Measurements from ENCODE around the gene HSPB8. TPM values are rescaled to one million over a fixed set of nuclear protein-coding genes. Genes with fewer than 3 reads are reported as not detected.
A peak's percentile ranks its signal among the peaks of the same experiment; 100 is the strongest.
"Not testable (repeated sequence)": the region's sequence is repeated elsewhere in the genome, so short reads cannot be mapped to it uniquely, and the experiment has no call there.

Gene HSPB8
- total RNA-seq, 1 experiment from 2014 or later: 13.0 TPM

DNA sequence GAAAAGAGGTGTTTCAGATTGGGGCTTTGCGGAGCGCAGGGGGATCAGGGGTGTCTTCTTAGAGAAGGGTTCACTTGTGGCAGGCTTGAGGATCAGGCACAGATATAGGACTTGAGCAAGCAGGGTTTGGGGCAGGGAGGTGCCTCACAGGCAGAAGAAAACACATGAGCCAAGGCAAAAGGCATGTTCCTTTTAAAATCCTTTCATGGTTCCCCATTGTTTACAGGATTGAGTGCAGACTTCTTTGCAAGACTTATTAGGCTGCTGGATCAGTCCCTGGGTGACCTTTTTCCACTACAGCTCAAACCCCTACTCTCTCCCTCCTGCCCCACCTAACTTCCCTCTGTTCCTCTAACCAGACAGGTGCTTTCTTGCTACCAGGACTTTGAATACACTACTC, 19.7 kb downstream of the HSPB8 start:
- no peak for DNase-seq (ENCODE audit: low read depth)
- in situ Hi-C loops (cut with HindIII; ENCODE audit: low pct_unique_long_range_greater_than_20kb, low sequenced_read_pairs): no loop called here

DNA sequence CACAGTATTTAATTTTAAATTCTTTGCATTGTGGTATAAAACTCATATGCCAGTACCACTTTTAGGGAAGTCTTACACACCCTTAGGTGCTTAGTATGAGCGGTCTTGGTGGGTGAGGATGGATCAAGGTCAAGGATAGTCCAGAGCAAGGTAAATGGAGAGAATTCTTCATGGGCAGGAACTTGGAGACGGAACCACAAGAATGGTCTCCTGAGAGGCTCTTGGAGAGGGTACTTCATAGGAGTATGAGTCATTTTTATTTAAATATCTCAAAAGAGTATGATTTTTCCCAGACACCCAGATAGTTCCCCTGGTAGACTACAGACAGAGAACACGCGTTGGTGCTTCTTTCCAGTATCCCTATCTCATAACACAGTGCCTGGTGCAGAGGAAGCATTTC, 21.9 kb downstream of the HSPB8 start:
- in situ Hi-C loops (cut with HindIII; ENCODE audit: low pct_unique_long_range_greater_than_20kb, low sequenced_read_pairs): no loop called here
- no peak for DNase-seq (ENCODE audit: low read depth)

DNA sequence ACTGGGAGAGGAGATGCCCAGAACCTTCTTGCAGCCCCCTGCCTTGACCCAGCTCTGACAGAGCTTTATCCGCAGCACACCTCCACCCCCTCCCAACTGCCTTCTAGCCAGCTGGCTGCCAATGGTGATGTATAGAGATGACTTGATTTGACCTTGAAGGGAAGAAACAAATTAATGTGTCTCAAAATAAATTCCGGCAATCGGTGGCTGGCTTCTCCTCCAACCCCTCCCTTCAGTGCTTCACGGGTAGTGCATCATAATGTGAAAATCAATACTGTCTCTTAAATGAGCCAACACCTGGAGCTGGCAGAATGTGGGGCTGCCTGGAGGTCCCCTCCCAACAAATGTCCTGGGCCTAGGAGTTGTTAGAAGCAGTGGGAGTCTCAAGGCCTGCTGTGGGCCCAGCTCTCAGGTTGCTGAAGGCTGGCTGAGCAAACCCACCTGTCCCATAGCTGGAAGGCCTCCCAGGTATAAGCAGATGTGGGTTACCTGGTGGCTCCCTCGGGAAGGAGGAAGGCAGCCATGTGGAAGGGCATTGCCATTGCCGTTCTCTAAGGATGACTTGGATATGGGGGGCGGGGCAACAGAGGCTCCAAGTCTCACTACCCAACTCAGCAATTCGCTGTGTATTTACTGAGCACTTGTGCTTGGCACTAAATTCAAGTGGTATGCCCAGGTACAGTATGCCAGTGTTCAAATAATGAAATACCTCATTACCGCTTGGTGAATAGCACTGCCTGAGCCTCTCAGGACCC, 23.2 kb downstream of the HSPB8 start:
- in situ Hi-C loops (cut with HindIII; ENCODE audit: low pct_unique_long_range_greater_than_20kb, low sequenced_read_pairs): no loop called here
- no peak for DNase-seq (ENCODE audit: low read depth)

- in situ Hi-C loops (cut with HindIII; ENCODE audit: low pct_unique_long_range_greater_than_20kb, low sequenced_read_pairs): no loop called here
- DNase-seq (ENCODE audit: low read depth): no peak
These were observed 23.8 kb downstream of the HSPB8 start for GRCh38 chr12:119202544-119202943.

DNA sequence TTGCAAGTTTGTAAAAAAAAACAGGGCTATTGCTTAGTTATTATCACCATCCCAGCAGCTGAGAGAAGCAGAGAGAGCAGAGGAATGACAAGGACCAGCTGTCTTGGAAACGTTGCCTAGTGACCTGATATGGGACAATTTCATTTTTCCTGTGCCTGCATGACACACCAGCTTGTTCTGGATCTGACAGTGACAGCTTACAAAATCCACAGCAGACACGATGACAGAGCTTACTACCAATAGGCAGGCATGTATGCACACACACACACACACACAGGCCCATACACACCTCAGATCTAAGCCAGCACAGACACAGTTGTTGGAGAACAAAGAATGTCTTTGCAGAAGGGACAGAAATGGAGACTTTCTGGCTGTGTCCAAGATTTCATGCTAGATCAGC, 25.4 kb downstream of the HSPB8 start:
- no peak for DNase-seq (ENCODE audit: low read depth)

DNA sequence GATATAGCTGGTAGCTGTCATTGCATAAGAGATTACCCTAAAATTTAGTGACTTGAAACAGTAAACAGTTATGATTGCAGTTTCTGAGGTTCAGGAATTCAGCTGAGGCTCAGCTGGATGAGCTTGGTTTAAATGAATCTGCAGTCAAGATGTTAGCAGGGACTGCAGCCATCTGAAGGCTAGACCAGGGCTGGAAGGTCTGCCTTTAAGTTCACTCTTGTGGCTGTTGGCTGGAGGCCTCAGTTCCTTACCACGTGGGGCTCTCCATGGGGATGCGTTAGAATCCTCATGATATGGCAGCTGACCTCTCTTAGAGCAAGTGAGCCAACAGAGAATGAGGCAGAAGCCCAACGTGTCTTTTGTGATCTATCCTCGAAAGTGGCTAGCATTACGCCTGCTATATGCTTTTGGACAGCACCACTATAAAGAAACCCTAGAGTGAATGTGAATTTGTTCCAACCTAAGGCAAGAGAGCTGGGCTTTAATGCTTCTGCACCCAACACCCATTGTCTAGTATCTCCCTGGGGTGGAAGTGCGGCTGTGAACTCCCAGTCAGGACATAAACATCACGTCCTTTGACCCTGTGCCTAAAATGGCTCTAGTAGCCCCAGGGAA, 26.0 kb downstream of the HSPB8 start:
- in situ Hi-C loops (cut with HindIII; ENCODE audit: low pct_unique_long_range_greater_than_20kb, low sequenced_read_pairs): no loop called here
- no peak for DNase-seq (ENCODE audit: low read depth)

More for the DNA sequence above, 25.4 kb downstream of the HSPB8 start:
- in situ Hi-C loops (cut with HindIII; ENCODE audit: low pct_unique_long_range_greater_than_20kb, low sequenced_read_pairs): no loop called here

GRCh38 chr12:119206348-119207062, 27.8 kb downstream of the HSPB8 start:
- in situ Hi-C loops (cut with HindIII; ENCODE audit: low pct_unique_long_range_greater_than_20kb, low sequenced_read_pairs): no loop called here
- DNase-seq (ENCODE audit: low read depth): no peak

DNA sequence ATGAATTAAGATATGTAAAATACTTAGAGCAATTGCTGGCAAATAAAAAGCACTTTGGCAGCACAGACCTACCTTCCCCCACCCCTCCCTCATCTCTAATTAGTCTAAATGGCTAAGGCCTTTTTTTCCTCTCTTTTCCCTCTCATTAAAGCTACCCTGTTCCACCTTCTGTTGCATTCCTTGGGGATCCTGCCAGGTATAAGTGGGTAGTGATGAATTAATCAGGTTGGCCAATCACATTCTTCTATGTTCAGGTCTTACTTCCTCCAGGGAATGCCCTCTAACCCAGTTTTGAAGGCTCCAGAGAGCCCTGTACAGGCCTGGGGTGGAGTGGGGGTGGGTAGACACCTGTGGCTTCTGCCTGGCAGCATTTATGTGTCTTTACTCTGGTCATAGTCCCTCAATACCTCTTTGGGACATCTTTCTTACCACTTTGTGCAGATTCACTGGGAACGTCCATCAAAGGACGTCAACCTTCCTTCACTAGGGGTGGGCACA, 28.4 kb downstream of the HSPB8 start:
- no peak for DNase-seq (ENCODE audit: low read depth)
- in situ Hi-C loops (cut with HindIII; ENCODE audit: low pct_unique_long_range_greater_than_20kb, low sequenced_read_pairs): no loop called here

GRCh38 chr12:119208626-119209061, 29.9 kb downstream of the HSPB8 start:
- peak; percentile 49 for DNase-seq (ENCODE audit: low read depth)
- in situ Hi-C loops (cut with HindIII; ENCODE audit: low pct_unique_long_range_greater_than_20kb, low sequenced_read_pairs): no loop called here

DNA sequence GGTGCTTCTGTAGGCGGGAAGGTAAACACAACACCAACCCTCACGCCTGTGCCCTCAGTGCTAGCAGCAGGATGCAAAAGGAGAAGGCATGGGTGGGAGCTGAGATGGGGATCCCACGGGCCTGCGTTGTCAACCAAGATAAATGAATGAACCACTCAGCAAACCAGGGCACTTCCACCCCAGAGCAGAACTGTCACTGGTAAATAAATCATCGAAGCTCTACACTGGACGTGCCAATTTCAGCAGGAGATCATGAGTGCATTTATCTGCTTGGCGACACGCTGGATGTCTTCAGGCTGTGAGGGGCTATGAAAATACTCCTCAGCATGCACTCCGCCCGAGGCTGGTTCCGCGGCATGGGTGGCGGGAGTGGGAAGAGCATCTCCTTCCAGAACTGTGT, 33.2 kb downstream of the HSPB8 start:
- no peak for DNase-seq (ENCODE audit: low read depth)
- in situ Hi-C loops (cut with HindIII; ENCODE audit: low pct_unique_long_range_greater_than_20kb, low sequenced_read_pairs): no loop called here

GRCh38 chr12:119216084-119216483, 37.4 kb downstream of the HSPB8 start:
- DNase-seq (ENCODE audit: low read depth): no peak
- in situ Hi-C loops (cut with HindIII; ENCODE audit: low pct_unique_long_range_greater_than_20kb, low sequenced_read_pairs): no loop called here

DNA sequence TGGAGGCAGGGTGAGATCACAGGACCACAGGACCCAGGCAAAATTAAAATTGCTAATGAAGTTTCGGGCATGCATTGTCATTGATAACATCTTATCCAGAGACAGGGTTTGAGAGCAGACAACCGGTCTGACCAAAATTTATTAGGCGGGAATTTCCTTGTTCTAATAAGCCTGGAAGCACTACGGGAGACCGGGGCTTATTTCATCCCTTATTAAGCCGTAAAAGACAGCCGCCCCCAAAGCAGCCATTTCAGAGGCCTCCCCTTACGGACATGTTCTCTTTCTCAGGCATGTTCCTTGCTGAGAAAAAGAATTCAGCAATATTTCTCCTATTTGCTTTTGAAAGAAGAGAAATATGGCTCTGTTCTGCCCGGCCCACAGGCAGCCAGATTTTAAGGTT, 40.1 kb downstream of the HSPB8 start:
- in situ Hi-C loops (cut with HindIII; ENCODE audit: low pct_unique_long_range_greater_than_20kb, low sequenced_read_pairs); DNase-seq (ENCODE audit: low read depth): not testable (repeated sequence)

DNA sequence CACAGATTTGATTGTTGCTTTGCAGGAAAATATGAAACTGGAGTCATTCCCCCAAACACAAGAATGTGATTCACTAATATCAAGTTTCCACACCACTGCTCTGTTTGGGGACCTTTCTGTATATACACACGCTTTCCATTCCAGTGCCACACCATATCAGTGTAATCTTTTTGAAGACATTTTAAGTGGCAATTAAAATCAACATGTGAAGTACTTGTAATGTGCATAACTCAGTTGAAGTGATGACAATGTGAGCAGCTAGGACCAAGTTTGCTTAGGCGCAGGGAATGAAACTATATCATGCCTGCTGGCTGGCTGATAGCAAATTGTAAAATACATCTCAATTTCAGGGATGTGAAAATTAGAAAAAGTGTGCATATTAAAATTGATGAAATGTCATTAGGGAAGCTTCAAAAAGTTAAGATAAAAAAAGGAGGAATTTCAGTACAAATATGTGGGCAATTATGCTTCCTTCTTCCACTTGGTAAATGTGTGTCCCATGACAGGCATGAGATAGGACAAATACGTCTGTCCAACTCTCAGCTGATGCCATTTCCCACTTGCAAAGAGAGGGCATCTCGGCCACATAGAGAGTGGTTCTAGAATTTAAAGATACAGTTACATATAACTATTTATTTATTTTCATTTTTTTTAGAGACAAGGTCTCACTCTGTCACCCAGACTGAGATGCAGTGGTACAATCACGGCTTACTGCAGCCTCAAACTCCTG, 43.7 kb downstream of the HSPB8 start:
- no peak for DNase-seq (ENCODE audit: low read depth)
- in situ Hi-C loops (cut with HindIII; ENCODE audit: low pct_unique_long_range_greater_than_20kb, low sequenced_read_pairs): no loop called here

GRCh38 chr12:119225454-119225853, 46.7 kb downstream of the HSPB8 start:
- in situ Hi-C loops (cut with HindIII; ENCODE audit: low pct_unique_long_range_greater_than_20kb, low sequenced_read_pairs): no loop called here
- no peak for DNase-seq (ENCODE audit: low read depth)

- DNase-seq (ENCODE audit: low read depth): no peak
- in situ Hi-C loops (cut with HindIII; ENCODE audit: low pct_unique_long_range_greater_than_20kb, low sequenced_read_pairs): no loop called here
These were observed 48.6 kb downstream of the HSPB8 start for GRCh38 chr12:119227292-119227691.

DNA sequence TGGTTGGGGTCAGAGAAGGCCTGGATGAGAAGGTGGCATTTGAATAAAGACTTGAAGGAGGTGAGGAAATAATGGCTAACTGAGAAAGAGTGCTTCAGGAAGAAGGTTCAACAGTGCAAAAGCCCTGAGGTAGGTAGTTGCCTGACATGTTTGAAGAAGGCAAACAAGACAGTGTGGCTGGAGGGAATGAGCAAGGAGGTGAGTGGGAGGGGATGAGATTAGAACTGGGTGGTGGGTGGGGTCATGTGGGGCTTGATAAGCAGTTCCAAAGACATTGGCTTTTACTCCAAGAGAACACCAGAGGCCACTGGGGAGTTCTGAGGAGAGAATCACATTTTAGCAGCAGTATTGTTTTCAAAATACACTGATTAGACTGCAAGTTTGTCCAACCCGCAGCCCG, 50.5 kb downstream of the HSPB8 start:
- no peak for DNase-seq (ENCODE audit: low read depth)
- in situ Hi-C loops (cut with HindIII; ENCODE audit: low pct_unique_long_range_greater_than_20kb, low sequenced_read_pairs): no loop called here

DNA sequence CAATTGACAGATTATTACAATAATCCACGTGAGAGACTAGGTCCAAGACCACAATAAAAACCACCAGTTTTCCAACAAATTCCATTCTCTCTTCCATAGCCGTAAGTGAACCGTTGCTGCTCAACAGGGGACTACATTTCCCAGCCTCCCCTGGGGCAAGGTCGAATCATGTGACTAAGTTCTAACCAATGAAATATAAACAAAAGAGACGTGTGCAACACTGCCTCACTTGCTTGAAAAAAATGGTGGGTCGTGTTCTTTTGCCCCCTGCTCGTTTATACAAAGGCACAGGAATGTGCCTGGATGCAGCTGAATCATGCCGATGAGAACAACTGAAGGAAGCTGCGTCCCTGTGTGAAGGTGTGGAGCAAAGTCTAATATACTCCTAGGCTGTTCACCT, 51.1 kb downstream of the HSPB8 start:
- in situ Hi-C loops (cut with HindIII; ENCODE audit: low pct_unique_long_range_greater_than_20kb, low sequenced_read_pairs): no loop called here
- DNase-seq (ENCODE audit: low read depth): peak; percentile 66

DNA sequence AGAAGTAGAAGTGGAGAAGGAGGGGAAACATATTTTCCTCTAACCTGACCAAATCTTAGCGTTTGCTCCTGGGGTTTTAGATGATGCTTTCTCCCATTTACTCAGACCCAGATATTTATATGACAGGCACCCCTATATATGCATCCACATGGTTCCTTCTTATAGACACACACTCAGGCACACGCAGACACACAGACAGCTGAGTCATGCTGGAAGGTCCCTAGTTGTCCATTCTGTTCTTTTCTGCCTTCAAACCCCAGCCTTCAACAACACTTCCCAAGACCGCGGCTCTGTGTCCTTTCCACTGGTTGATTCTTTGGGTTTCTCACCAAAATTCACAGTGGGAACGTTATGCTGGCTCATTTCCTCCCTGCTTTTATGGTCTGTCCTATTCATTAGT, 52.1 kb downstream of the HSPB8 start:
- DNase-seq (ENCODE audit: low read depth): no peak
- in situ Hi-C loops (cut with HindIII; ENCODE audit: low pct_unique_long_range_greater_than_20kb, low sequenced_read_pairs): no loop called here

DNA sequence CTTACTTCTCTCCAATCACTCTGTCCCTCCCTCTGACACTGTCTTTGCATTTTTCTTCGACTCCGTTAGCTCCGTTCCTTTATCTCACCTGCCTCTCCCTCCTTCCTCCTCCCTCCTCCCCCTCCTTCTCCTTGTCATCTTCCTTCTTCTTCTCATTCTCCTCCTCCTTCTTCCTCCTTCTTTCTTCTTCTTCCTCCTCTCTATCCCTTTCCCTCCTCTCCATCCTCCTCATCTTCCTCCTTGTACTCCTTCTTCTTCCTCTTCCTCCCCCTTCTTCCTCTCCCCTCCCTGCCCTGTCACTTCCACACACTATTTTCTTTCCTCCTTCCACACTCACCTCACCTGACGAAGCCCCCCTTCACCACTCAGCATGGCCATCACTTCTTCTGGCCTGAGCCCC, 53.0 kb downstream of the HSPB8 start:
- in situ Hi-C loops (cut with HindIII; ENCODE audit: low pct_unique_long_range_greater_than_20kb, low sequenced_read_pairs): no loop called here
- DNase-seq (ENCODE audit: low read depth): no peak

Data from Caki2 (cell line).